Iris pigment epithelial cell (primary cell): ENCODE results near the gene CRYL1.

Experiments used
- DNase-seq: peaks from one replicate; pipeline ENCODE4 v3.0.0-alpha.2; 2011; ENCODE audit warnings: low read depth

The CRYL1 gene

DNA sequence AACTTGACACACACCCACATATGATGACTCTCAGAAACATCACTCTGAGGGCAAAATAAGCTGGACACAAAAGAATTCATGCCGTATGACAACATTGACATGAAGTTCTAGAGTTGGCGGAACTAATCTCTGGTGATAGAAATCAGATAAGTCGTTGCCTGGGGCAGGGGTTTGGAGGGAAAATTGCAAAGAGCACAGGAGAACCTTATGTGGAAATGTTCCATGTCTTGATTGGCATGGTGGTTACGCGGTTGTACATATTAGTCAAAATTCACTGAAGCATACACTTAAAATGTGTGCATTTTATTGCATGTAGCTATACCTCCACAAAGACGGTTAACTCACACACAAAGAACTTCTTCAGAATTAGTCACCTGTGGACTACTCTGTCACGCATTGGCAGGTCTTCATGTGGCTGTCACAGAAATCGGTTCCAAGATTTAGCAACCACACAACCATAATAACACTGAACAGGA lies 155.7 kb downstream of the CRYL1 start:
- DNase-seq: no peak

DNA sequence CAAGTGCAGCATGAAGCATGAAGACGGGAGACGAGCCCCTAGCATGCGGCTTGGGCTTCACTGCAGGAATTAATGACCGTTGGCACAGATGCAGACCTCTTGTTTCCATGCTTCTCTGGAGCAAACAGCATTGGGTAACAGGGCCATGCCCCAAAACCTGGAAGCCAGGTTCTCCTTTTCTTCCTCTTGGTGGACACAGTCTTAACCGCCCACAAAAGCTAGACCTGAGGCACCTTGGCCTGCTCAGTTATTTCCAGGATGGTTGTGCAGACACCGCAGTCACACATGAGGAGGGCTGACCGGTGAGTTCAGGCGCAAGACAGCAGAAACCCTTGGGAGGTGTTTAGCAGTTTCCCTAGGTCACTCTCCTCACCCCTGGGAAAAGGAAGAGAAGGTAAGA lies 159.6 kb downstream of the CRYL1 start:
- DNase-seq: no peak

DNA sequence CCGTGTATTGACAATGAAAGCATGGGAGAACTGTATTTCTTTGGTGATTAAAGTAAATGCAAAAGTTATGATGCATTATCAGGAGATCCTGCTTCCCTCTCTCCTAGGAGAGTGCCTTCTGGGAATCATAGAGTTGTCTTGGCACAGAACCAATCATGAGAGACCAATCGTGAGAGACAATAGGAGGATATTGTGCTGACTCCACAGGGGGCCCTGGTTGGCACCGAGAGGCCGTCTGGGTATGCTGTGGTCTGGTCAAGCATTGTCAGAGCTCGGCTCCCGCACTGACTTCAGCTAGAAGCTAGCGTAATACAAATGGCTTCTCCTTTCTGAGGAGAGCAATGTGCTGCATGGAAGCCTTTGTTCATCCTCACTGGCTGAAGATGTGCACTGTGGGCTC lies 162.1 kb downstream of the CRYL1 start:
- DNase-seq: no peak

DNA sequence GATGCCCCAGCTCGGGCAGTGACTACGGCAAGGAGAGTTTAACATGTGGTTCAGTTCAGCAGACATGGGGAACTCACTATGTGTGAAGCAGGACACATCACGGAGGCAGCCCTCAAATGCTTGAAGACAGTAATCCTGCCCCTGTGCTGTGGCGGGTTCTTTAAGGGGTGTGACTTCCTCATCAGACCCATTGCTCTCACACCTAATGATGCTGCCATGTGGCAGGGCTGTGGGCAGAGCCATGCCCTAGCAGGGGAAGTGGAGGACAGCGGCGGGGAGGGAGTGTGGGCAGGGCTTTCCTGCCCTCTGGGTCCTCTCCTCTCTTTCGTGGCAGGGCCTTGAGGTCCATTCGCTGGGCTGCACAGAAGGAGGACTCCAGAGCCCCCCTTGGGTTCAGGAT lies 162.5 kb downstream of the CRYL1 start:
- DNase-seq: no peak

DNA sequence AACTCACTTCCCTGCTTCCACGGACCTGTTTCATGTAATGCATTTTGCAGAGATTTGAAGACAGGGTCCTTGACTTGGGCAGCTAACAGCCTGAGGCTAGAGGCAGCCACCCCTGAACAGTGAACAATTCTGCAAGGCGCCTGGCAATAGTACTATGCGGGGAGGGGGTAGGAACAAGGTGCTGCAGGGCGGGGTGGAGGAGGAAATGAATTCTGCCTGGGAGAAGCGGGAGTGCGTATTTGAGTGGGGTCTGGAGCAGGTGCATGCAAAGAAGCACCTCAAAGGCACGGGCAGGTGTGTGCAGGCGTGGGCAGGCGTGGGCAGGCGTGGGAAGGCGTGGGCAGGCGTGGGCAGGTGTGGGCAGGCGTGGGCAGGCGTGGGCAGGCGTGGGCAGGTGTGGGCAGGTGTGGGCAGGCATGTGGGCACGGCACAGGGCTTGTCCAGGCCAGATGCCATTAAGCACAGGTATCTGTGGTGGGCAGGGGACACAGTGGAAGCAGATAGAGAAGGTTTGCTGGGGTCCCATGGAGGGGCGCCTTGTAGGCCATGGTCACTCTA lies 163.1 kb downstream of the CRYL1 start:
- DNase-seq: no peak

DNA sequence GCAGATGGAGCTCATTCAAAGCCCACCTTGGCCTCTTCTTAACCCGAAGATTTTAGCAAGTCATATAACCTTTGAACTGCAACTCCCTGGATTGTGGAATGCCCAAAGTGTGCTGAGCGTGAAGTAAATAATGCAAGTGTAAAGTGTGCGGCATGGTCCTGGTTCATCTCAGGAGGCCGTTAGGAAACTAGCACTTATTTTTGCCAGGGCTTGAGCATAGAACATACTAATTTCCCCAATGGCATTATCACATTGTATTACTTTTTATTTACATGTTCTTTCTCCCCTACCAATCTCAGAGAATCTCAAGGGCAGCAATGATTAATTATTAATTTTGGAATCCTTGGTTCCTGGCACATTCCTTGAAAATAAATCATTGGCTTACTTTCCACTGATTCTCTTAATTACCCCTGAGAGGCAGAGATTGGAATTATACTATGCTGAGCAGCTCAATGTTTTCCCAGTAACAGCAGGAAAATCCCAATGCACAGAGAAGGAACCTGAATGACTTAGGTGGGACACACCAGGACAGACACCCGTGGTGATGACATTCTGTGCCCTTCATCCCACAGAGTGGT lies 164.7 kb downstream of the CRYL1 start:
- DNase-seq: no peak

DNA sequence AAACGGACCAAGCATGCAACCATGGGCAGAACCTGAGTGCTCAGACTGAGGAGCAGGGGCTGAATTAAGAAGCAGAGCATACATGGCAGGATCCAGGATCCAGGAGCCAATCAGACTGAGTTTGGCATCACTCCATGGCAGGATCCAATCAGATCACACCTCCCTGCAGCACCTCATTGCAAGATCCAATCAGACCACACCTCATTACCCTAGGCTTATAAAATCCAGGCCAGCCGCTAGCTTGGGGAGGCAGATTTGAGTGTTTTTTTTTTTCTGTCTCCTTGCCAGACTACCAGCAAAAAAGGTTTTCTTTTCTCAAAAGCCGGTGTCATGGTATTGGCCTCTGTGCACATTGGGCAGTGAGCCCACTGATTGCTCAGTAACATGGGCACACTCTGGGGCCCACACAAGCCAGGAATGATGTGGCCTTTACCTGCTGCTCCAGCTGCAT lies 165.6 kb downstream of the CRYL1 start:
- peak; percentile 65 for DNase-seq

DNA sequence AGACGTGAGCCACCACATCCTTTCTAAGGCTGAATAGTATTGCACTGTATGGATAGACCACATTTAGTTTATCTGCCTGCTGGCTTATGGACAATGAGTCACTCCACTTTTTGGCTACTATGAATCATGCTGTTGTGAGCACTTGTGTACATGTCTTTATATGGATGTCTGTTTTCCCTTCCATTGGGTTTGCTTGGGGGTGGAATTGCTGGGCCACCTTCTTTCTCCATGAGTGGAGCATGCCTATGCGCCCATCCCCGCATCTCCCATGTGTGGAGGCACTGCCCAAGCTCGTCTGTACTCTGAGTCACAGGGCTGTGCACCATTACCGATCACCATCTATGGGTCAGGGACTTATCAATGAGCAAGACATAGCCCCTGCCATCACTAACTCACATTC lies 166.3 kb downstream of the CRYL1 start:
- peak; percentile 98 for DNase-seq

DNA sequence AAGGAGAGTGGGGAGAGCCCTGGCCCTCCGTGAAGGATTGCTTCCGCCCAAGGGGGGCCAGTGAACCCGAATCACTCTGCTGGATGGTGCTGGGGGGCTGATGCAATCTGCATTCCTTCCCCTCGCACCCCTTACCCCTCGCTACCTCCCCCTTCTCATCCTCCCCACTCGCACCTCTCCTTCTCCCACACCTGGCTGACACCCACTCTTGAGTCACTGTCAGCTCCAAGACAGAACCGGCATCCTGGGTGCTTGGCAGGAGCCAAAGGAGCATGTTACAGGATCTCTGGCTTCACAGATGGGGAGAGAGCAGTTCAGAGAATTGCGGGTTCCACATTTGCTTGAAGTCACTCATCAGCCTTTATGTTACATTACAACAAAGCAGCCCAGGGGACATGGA lies 167.6 kb downstream of the CRYL1 start:
- DNase-seq: no peak

DNA sequence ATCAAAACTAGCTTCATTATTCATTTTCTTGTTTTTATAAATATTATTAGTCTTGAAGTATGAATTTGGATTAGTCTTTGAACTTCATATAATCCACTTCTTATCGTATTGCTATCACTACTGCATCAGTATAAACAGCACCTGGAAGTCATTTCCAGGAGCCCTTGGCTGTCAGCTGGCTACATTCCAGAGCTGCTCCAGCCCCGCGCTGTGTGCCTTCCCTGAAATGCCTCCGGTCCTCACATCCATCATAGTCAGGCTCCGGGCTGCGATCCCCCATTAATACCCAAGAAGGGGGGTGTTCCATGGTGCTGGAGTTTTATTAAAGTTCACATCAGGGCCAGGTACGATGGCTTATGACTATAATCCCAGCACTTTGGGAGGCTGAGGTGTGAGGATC lies 169.2 kb downstream of the CRYL1 start:
- DNase-seq: no peak

DNA sequence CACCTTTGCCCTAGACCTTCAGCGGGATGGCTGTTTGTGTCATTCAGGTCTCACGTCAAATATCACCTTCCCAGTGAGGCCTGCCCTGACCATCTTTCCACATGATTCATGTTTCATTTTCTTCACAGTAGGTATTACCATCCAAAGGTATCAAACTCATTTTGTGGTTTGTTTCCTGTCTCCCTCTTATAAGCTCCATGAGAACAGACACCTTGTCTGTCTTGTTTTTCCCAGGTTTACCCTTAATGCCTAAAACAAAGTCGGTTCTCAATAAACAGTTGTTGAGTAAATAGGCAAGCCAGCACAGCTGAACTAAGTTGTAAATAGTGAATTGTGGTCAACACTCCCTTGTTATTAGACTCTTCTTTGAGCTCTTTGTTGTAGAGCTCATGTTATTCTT lies 170.9 kb downstream of the CRYL1 start:
- DNase-seq: no peak

DNA sequence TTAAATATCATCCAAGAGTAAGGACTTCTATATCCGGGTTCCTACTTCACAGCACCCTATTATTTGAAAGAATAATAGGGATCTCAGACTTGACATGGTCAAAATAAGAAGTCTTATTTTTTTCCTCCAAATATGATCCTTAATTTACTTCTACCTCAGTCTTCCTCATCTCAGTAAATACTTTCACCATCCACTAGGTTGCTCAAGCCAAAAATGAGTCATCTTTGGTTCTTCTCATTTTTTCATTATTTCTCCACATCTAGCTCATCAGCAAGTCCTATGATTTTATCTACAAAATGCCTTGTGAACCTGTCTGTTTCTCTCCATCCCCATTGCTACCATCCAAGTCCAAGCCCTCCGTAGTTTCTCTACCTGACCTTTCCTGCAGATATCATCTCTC lies 171.7 kb downstream of the CRYL1 start:
- peak; percentile 75 for DNase-seq
